ENCODE results near the gene NLGN3. TPM values are rescaled to one million over a fixed set of nuclear protein-coding genes. Genes with fewer than 3 reads are reported as not detected.

The NLGN3 gene
- polyA plus RNA-seq, 1 donor from 2014 or later, result 11.7 TPM

DNA sequence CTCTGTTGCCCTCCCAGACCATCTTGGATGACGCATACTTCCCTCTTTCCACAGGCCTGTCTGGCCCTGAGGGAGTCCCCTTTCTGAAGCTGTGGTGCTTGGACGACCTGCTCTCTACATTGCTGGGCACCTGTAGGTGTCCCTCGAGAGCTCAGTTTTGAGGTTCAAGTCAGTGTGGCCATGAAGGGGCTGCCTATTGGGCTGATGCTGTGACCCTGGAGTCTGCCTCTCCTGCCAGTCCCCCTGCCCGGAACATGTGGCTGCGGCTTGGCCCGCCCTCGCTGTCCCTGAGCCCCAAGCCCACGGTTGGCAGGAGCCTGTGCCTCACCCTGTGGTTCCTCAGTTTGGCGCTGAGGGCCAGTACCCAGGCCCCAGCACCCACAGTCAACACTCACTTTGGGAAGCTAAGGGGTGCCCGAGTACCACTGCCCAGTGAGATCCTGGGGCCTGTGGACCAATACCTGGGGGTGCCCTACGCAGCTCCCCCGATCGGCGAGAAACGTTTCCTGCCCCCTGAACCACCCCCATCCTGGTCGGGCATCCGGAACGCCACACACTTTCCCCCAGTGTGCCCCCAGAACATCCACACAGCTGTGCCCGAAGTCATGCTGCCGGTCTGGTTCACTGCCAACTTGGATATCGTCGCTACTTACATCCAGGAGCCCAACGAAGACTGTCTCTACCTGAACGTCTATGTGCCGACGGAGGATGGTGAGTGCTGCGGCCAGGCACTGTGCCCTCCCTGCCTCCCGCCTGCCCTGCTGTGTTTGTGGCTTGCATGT lies 3.0 kb downstream of the NLGN3 start:
- H3K27ac ChIP-seq (ENCODE audit: low read length), result no peak overlapping the region
- H3K27me3 ChIP-seq (ENCODE audit: insufficient read depth, low read depth, low read length), result no peaks in the 10 kb centered on the region
- H3K9ac ChIP-seq (ENCODE audit: low read length), result no peak overlapping the region

DNA sequence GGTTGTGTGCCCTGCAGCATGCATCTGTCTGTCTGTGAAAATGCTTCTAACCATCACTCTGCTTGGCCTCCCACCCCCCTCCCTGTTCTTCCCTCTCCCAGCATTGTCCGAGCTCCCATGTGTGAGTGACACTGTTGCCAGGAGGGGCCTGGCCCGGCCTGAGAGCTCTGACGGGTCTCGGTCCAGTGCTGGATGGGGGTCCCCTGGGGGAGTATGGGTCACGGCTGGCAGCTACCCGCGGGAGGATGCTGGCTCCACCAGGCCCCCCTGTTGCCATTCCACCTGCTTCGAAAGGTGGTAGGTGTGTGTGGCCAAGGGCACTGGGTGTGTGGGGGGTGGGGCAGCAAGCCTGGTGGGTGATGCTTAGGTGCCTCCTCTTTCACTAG lies 3.6 kb downstream of the NLGN3 start:
- H3K36me3 ChIP-seq (ENCODE audit: insufficient read depth, low read length), result no peaks in the 10 kb centered on the region
- no peak overlapping the region for H2AFZ ChIP-seq (ENCODE audit: low read depth, low read length)
- H3K27ac ChIP-seq (ENCODE audit: low read length), result no peak overlapping the region
- TF ChIP-seq SMC3 (conservative IDR thresholded peaks at IDR 0.05; ENCODE audit: poor library complexity) (no peak), POLR2AphosphoS5 (IDR thresholded peaks at IDR 0.05) (no peak), EP300 (conservative IDR thresholded peaks at IDR 0.05; ENCODE audit: poor library complexity, severe bottlenecking) (no peak), EZH2 (IDR thresholded peaks at IDR 0.05; ENCODE audit: borderline replicate concordance, insufficient read depth, low read length, poor library complexity, severe bottlenecking) (no peak), TAF1 (IDR thresholded peaks at IDR 0.05; ENCODE audit: low read depth) (no peak)
- TF ChIP-seq, protein P1, sequence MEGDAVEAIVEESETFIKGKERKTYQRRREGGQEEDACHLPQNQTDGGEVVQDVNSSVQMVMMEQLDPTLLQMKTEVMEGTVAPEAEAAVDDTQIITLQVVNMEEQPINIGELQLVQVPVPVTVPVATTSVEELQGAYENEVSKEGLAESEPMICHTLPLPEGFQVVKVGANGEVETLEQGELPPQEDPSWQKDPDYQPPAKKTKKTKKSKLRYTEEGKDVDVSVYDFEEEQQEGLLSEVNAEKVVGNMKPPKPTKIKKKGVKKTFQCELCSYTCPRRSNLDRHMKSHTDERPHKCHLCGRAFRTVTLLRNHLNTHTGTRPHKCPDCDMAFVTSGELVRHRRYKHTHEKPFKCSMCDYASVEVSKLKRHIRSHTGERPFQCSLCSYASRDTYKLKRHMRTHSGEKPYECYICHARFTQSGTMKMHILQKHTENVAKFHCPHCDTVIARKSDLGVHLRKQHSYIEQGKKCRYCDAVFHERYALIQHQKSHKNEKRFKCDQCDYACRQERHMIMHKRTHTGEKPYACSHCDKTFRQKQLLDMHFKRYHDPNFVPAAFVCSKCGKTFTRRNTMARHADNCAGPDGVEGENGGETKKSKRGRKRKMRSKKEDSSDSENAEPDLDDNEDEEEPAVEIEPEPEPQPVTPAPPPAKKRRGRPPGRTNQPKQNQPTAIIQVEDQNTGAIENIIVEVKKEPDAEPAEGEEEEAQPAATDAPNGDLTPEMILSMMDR (IDR thresholded peaks at IDR 0.05; ENCODE audit: poor library complexity, severe bottlenecking), result no peak
- H3F3A ChIP-seq (ENCODE audit: insufficient read depth, low read length, poor library complexity, severe bottlenecking), result no peaks in the 10 kb centered on the region
- H4K20me1 ChIP-seq (ENCODE audit: insufficient read depth), result no peaks in the 10 kb centered on the region
- H3K9me3 ChIP-seq (ENCODE audit: low read length), result no peaks in the 10 kb centered on the region
- peak overlapping the region; percentile 78 for H3K4me3 ChIP-seq (ENCODE audit: low read length)
- no peak overlapping the region for H3K4me2 ChIP-seq (ENCODE audit: low read length)
- H3K27me3 ChIP-seq (ENCODE audit: insufficient read depth, low read depth, low read length), result no peaks in the 10 kb centered on the region
- H3K79me2 ChIP-seq (replicated peaks; ENCODE audit: insufficient read depth, low read length), result peaks cover 26% of the 10 kb centered on the region
- no peak overlapping the region for H3K9ac ChIP-seq (ENCODE audit: low read length)
- H3K9me2 ChIP-seq (ENCODE audit: insufficient read depth, low read length), result no peaks in the 10 kb centered on the region

More for the DNA sequence above, 3.0 kb downstream of the NLGN3 start:
- Histone ChIP-seq H3K4me2 (ENCODE audit: low read length) (no peak overlapping the region), H3K79me2 (replicated peaks; ENCODE audit: insufficient read depth, low read length) (peaks cover 26% of the 10 kb centered on the region), H3F3A (ENCODE audit: insufficient read depth, low read length, poor library complexity, severe bottlenecking) (no peaks in the 10 kb centered on the region), H3K9me3 (ENCODE audit: low read length) (no peaks in the 10 kb centered on the region), H3K4me3 (ENCODE audit: low read length) (peak overlapping the region; percentile 78), H4K20me1 (ENCODE audit: insufficient read depth) (no peaks in the 10 kb centered on the region), H2AFZ (ENCODE audit: low read depth, low read length) (no peak overlapping the region), H3K36me3 (ENCODE audit: insufficient read depth, low read length) (no peaks in the 10 kb centered on the region), H3K9me2 (ENCODE audit: insufficient read depth, low read length) (no peaks in the 10 kb centered on the region)
- TF ChIP-seq RAD21 (conservative IDR thresholded peaks at IDR 0.05) (no peak), POLR2AphosphoS5 (IDR thresholded peaks at IDR 0.05) (no peak), SMC3 (conservative IDR thresholded peaks at IDR 0.05; ENCODE audit: poor library complexity) (no peak)
- TF ChIP-seq, protein P2, sequence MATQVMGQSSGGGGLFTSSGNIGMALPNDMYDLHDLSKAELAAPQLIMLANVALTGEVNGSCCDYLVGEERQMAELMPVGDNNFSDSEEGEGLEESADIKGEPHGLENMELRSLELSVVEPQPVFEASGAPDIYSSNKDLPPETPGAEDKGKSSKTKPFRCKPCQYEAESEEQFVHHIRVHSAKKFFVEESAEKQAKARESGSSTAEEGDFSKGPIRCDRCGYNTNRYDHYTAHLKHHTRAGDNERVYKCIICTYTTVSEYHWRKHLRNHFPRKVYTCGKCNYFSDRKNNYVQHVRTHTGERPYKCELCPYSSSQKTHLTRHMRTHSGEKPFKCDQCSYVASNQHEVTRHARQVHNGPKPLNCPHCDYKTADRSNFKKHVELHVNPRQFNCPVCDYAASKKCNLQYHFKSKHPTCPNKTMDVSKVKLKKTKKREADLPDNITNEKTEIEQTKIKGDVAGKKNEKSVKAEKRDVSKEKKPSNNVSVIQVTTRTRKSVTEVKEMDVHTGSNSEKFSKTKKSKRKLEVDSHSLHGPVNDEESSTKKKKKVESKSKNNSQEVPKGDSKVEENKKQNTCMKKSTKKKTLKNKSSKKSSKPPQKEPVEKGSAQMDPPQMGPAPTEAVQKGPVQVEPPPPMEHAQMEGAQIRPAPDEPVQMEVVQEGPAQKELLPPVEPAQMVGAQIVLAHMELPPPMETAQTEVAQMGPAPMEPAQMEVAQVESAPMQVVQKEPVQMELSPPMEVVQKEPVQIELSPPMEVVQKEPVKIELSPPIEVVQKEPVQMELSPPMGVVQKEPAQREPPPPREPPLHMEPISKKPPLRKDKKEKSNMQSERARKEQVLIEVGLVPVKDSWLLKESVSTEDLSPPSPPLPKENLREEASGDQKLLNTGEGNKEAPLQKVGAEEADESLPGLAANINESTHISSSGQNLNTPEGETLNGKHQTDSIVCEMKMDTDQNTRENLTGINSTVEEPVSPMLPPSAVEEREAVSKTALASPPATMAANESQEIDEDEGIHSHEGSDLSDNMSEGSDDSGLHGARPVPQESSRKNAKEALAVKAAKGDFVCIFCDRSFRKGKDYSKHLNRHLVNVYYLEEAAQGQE (IDR thresholded peaks at IDR 0.05; ENCODE audit: borderline replicate concordance), result no peak

Measured in neural cell (in vitro differentiated cells).